Kidney capillary endothelial cell (primary cell): ENCODE measurements around the gene TWIST2.

Experiments used
- DNase-seq: peaks from one replicate; pipeline ENCODE4 v3.0.0-alpha.2; 2018; ENCODE audit warnings: low spot score

TWIST2 gene

GRCh38 chr2:238872628-238873380, 24.9 kb downstream of the TWIST2 start:
- DNase-seq, result no peak

- DNase-seq, result no peak
Measured at GRCh38 chr2:238873381-238873801, 25.5 kb downstream of the TWIST2 start.

GRCh38 chr2:238873841-238874240, 26.0 kb downstream of the TWIST2 start:
- DNase-seq, result no peak

- DNase-seq, result no peak
Measured at GRCh38 chr2:238874330-238875050, 26.6 kb downstream of the TWIST2 start.

GRCh38 chr2:238875101-238875470, 27.2 kb downstream of the TWIST2 start:
- DNase-seq, result no peak

- DNase-seq, result no peak
Measured at GRCh38 chr2:238875471-238876231, 27.8 kb downstream of the TWIST2 start.

GRCh38 chr2:238876232-238876630, 28.3 kb downstream of the TWIST2 start:
- DNase-seq, result no peak

GRCh38 chr2:238878051-238878735, 30.3 kb downstream of the TWIST2 start:
- no peak for DNase-seq

- no peak for DNase-seq
Measured at GRCh38 chr2:238879043-238879442, 31.2 kb downstream of the TWIST2 start.

GRCh38 chr2:238879621-238880377, 31.9 kb downstream of the TWIST2 start:
- DNase-seq, result no peak

GRCh38 chr2:238881353-238882081, 33.6 kb downstream of the TWIST2 start:
- no peak for DNase-seq

GRCh38 chr2:238882082-238882755, 34.3 kb downstream of the TWIST2 start:
- no peak for DNase-seq

GRCh38 chr2:238883421-238883901, 35.6 kb downstream of the TWIST2 start:
- DNase-seq, result no peak

- no peak for DNase-seq
Measured at GRCh38 chr2:238884122-238884811, 36.4 kb downstream of the TWIST2 start.

- DNase-seq, result no peak
Measured at GRCh38 chr2:238884812-238885408, 37.0 kb downstream of the TWIST2 start.

GRCh38 chr2:238886453-238887094, 38.7 kb downstream of the TWIST2 start:
- DNase-seq, result no peak

- no peak for DNase-seq
Measured at GRCh38 chr2:238887616-238888015, 39.7 kb downstream of the TWIST2 start.

GRCh38 chr2:238888781-238889180, 40.9 kb downstream of the TWIST2 start:
- DNase-seq, result no peak
